H7 (cell line): ENCODE data around the gene EBLN2. TPM values are rescaled to one million over a fixed set of nuclear protein-coding genes. Genes with fewer than 3 reads are reported as not detected.

Experiments used
- DNase-seq: peaks from one replicate; pipeline ENCODE4 v3.0.0; 2012
- H3K27me3 ChIP-seq: 2 replicates; pipeline ENCODE4 v1.6.0; 2011; ENCODE audit warnings: mild to moderate bottlenecking, low read length; ENCODE audit not compliant: control insufficient read depth, insufficient read depth
- H3K36me3 ChIP-seq: replicated peaks from 2 replicates; pipeline ENCODE4 v1.5.1; 2011; ENCODE audit warnings: low read length; ENCODE audit not compliant: control insufficient read depth, insufficient read depth
- H3K4me3 ChIP-seq: 2 replicates; pipeline ENCODE4 v1.5.1; 2011; ENCODE audit warnings: low read depth, mild to moderate bottlenecking, control low read depth, low read length, moderate library complexity; ENCODE audit not compliant: insufficient read depth
- total RNA-seq: library from RNA; depleted of rRNA; stranded (reverse); fragments of >200 nt; shearing (Covaris generic); gene quantifications from 2 replicates; pipeline ENCODE4 v1.2.3, GENCODE V29; 2014; rRNA removed

Gene EBLN2
- 2.4 and 4.3 TPM in 2 replicates for total RNA-seq

- no peak for DNase-seq
- Histone ChIP-seq H3K27me3 (no peaks in the 10 kb centered on the region), H3K4me3 (no peak within 1 kb of the TSS), H3K36me3 (peaks cover 13% of the 10 kb centered on the region)
Measured at GRCh38 chr3:73061416-73061815, at the start of gene EBLN2. Gene EBLN2, plus strand, starts transcription at chr3:73061659. Its CDS starts 423 bp downstream, at chr3:73062082.

DNA sequence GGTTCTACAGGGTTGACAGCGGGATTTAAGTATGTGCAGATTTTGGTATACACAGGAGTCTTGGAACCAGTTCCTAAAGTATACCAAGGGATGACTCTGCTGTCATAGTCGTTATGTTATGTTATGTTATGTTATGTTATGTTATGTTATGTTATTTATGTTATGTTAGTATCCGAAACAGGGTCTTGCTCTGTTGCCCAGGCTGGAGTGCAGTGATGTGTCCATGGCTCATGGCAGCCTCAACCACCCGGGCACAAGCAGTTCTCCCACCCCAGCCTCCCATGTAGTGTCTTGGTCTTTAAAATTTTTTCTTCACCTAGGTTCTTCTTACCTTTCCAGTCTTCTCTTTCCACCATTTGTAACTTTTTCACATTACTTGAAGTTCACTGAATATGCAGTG is 43.2 kb upstream of the EBLN2 start:
- no peak overlapping the region for H3K4me3 ChIP-seq
- no peaks in the 10 kb centered on the region for H3K27me3 ChIP-seq
- DNase-seq = no peak
- H3K36me3 ChIP-seq = no peaks in the 10 kb centered on the region

- no peak for DNase-seq
- Histone ChIP-seq H3K4me3 (no peak overlapping the region), H3K36me3 (no peaks in the 10 kb centered on the region), H3K27me3 (no peaks in the 10 kb centered on the region)
Measured at GRCh38 chr3:73018790-73019441, 42.5 kb upstream of the EBLN2 start.

GRCh38 chr3:73021301-73021835 is 40.1 kb upstream of the EBLN2 start:
- no peaks in the 10 kb centered on the region for H3K27me3 ChIP-seq

GRCh38 chr3:73024836-73025235 is 36.6 kb upstream of the EBLN2 start:
- DNase-seq = peak; percentile 9

More at GRCh38 chr3:73021301-73021835, 40.1 kb upstream of the EBLN2 start:
- Histone ChIP-seq H3K36me3 (no peaks in the 10 kb centered on the region), H3K4me3 (no peak overlapping the region)
- no peak for DNase-seq

DNA sequence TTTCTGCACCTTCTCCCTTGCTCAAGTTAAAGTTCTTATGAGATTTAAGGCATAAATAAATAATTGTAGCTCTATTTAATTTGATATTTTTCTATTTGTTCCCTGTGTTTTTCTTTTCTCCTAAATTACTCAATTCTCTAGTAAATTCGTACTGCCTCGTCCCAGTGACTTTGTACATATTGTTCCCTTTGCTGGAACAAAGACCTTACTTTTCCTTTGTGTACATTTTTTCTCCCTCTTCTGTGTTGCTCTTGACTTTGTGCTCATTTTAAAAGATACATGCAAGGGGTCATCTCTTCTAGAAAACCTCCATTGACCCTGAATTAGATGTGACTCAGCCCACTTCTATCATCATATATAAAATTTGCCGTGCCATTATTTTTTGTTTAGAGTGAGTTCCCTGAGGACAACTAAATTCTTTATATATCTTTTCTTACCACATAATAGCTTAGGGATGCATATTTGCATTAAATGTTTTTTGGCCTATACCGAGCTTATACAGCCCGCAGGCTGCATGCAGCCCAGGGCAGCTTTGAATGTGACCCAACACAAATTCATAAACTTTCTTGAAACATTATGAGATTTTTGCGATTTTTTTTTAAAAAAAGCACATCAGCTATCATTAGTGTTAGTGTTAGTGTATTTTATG is 35.2 kb upstream of the EBLN2 start:
- H3K4me3 ChIP-seq = no peak overlapping the region
- DNase-seq = no peak
- no peaks in the 10 kb centered on the region for H3K27me3 ChIP-seq
- H3K36me3 ChIP-seq = no peaks in the 10 kb centered on the region

More at GRCh38 chr3:73024836-73025235, 36.6 kb upstream of the EBLN2 start:
- no peaks in the 10 kb centered on the region for H3K27me3 ChIP-seq
- no peaks in the 10 kb centered on the region for H3K36me3 ChIP-seq
- no peak overlapping the region for H3K4me3 ChIP-seq

GRCh38 chr3:73026760-73027113 is 34.7 kb upstream of the EBLN2 start:
- no peaks in the 10 kb centered on the region for H3K36me3 ChIP-seq
- no peak overlapping the region for H3K4me3 ChIP-seq
- no peak for DNase-seq
- H3K27me3 ChIP-seq = no peaks in the 10 kb centered on the region

DNA sequence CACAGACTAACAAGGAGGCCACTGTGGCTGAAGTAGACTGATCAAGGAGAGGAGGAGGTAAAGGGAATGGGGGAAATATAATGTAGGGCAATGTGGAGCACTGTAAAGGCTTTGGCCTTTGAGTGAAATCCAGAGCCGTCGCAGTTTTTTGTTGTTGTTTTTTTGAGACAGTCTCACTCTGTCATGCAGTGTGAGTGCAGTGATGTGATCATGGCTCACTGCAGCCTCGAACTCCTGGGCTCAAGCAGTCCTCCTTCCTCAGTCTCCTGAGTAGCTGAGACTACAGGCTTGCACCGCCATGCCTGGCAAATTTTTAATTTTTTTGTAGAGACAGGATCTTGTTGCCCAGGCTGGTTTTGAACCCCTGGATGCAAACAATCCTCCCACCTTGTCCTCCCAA is 32.7 kb upstream of the EBLN2 start:
- Histone ChIP-seq H3K36me3 (no peaks in the 10 kb centered on the region), H3K27me3 (no peaks in the 10 kb centered on the region), H3K4me3 (no peak overlapping the region)
- no peak for DNase-seq

- no peaks in the 10 kb centered on the region for H3K36me3 ChIP-seq
- no peak for DNase-seq
- no peaks in the 10 kb centered on the region for H3K27me3 ChIP-seq
- no peak overlapping the region for H3K4me3 ChIP-seq
Measured at GRCh38 chr3:73029321-73029796, 32.1 kb upstream of the EBLN2 start.

DNA sequence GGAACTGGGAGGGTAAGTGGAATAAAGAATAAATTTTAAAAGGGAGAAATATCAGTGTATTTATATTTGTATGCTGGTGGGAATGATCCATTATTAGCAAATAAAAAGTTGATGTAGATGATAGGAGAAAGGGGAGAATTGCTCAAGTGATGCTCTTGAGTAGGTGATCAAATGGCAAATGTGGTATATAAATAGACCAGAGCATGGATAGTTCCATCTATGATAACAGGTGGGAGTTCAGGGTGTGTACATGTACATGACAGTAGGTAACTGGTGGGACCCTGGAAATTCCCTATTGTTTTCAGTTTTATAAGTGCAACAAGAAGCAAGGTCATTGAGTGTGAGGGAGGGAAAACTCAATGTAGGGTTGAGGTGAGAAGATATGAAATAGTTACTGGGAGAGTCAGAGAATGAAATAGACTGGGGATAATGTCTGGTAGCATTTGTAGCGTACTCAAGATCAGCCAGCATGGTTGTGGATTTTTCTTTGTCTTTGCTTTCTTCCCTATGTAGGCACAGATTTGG is 31.3 kb upstream of the EBLN2 start:
- DNase-seq = no peak
- no peak overlapping the region for H3K4me3 ChIP-seq
- H3K27me3 ChIP-seq = no peaks in the 10 kb centered on the region
- no peaks in the 10 kb centered on the region for H3K36me3 ChIP-seq

DNA sequence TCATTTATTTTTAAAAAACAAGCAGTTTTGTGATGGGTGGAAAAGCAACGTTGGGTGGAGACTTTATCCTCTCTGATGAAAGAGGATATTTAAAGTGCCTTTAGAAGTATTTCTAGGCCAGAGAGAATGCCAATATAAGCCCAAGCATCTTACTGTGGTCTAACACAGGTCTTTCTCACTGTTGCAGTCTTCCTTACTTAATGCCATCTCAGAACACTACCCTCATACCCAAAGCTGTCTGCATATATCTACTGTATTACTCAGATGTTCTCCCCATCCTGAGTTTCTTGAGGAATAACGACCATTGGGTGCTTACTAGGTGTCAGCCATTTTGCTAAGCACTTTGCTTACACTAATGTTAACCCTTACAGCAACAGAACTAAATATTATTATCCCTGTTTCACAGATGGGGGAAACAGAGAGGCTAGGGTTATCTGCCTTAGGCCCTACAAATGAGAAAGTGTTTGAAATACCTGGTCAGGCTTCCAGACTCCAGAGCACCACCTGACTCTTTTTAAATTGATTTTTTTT is 29.8 kb upstream of the EBLN2 start:
- DNase-seq = no peak
- no peak overlapping the region for H3K4me3 ChIP-seq
- H3K36me3 ChIP-seq = no peaks in the 10 kb centered on the region
- no peaks in the 10 kb centered on the region for H3K27me3 ChIP-seq

DNA sequence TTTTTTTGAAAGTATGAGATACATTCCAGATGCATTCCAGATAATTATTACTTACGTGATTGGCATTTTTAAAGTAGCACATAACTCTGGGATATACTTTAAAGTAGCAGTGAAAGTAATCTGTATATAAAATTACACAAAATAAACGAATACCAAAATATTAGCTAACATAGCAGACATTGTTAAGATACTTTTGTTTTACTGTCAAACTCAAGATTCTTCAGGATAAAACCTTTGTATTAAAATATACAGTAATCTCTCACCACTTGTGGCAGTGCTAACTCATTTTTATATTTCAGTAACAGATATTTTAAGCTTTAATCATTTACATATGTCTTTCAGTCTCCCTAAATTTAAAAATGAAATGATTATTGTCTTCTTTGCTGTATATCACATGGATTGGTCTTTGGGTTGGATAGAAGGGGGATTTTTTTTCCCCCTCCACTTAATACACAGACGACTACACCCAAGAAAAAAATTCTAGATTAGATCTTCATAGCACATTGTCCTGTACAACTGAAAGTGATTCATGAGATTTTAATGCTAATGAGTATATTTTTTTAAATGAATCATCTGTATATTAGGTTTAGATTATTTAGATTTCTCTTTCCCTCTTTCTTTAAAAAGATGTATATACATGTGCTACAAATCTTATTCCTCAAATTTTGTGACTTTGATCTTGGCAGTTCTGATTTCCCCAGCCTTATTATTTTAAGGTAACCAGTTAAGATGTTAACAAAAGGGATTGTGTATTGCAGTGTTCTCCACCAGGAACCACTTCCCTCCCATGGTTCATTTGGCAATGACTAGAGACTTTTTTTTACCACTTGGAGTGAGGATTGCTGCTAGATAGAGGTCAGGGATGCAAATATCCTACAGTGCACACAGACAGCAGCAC is 24.5 kb upstream of the EBLN2 start:
- H3K4me3 ChIP-seq = no peak overlapping the region
- no peaks in the 10 kb centered on the region for H3K27me3 ChIP-seq
- DNase-seq = peak; percentile 8
- no peaks in the 10 kb centered on the region for H3K36me3 ChIP-seq

- Histone ChIP-seq H3K27me3 (no peaks in the 10 kb centered on the region), H3K36me3 (no peaks in the 10 kb centered on the region), H3K4me3 (no peak overlapping the region)
- DNase-seq = no peak
Measured at GRCh38 chr3:73041537-73041936, 19.9 kb upstream of the EBLN2 start.

DNA sequence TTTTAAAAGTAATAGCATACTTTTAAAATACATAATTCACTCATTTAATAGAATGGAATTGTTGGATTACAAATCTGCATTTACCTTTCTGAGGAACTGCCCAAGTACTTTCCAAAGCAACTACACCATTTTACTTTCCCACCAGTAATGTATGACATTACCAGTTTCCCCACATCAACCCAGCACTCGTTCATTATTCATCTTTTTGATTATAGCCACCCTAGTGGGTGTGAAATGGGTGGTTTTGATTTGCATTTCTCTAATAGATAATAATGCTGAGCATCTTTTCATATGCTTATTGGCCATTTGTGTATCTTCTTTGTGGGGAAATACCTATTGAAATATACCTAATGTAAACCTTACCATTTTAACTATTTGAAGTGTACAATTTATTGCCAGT is 18.0 kb upstream of the EBLN2 start:
- Histone ChIP-seq H3K4me3 (no peak overlapping the region), H3K36me3 (no peaks in the 10 kb centered on the region), H3K27me3 (no peaks in the 10 kb centered on the region)
- no peak for DNase-seq
